H1 (cell line): Measurements from ENCODE around the gene CENPB. TPM values are rescaled to one million over a fixed set of nuclear protein-coding genes. Genes with fewer than 3 reads are reported as not detected.

Experiments
- CTCF ChIA-PET: fragments of 300-600 bp; sonication (Branson Sonifier 250); formaldehyde crosslinking; loops from one replicate; lab custom pipeline; 2021; ENCODE audit not compliant: partially characterized antibody; lab: Charles Lee
- POLR2A ChIA-PET: fragments of 300-600 bp; sonication (Branson Sonifier 250); formaldehyde crosslinking; loops from one replicate; lab custom pipeline; 2021; ENCODE audit warnings: inconsistent platforms; ENCODE audit not compliant: partially characterized antibody; lab: Charles Lee
- DNase-seq, 2 experiments: peaks; one replicate each; pipeline versions ENCODE4 v3.0.0 to v3.0.0-alpha.2; 2010 to 2022; ENCODE audit warnings: low spot score in 2 of 2, low read depth in 1 of 2, mixed read lengths in 1 of 2
- FAIRE-seq: peaks from 2 replicates; lab custom pipeline; 2011; peaks lifted over from hg19 to GRCh38; lab: Jason Lieb, UNC
- H2AFZ ChIP-seq: 2 replicates; pipeline ENCODE4 v1.8.1; 2012; ENCODE audit warnings: low read length, inconsistent platforms
- H2AK5ac ChIP-seq: 2 replicates; pipeline ENCODE4 v1.6.1; 2013; ENCODE audit warnings: low read depth, low read length
- H2BK120ac ChIP-seq: replicated peaks from 2 replicates; pipeline ENCODE3; 2013; ENCODE audit warnings: low read depth, low read length, inconsistent platforms
- H2BK12ac ChIP-seq: 2 replicates; pipeline ENCODE4 v1.6.1; 2013; ENCODE audit warnings: low read depth, low read length
- H2BK15ac ChIP-seq: 2 replicates; pipeline ENCODE4 v1.6.1; 2013; ENCODE audit warnings: low read length
- H2BK20ac ChIP-seq: 2 replicates; pipeline ENCODE4 v1.6.1; 2013; ENCODE audit warnings: low read length
- H2BK5ac ChIP-seq: 2 replicates; pipeline ENCODE4 v1.6.1; 2013; ENCODE audit warnings: low read depth, low read length
- H3K14ac ChIP-seq: 2 replicates; pipeline ENCODE4 v1.6.1; 2013; ENCODE audit warnings: inconsistent platforms; ENCODE audit not compliant: insufficient read length
- H3K18ac ChIP-seq: 2 replicates; pipeline ENCODE4 v1.6.1; 2013; ENCODE audit warnings: low read length; ENCODE audit errors: extremely low read depth
- H3K23ac ChIP-seq: 2 replicates; pipeline ENCODE4 v1.6.1; 2013; ENCODE audit warnings: inconsistent platforms; ENCODE audit not compliant: insufficient read length
- H3K23me2 ChIP-seq: 2 replicates; pipeline ENCODE4 v1.6.1; 2013; ENCODE audit warnings: low read depth, low read length
- H3K27ac ChIP-seq: 2 replicates; pipeline ENCODE4 v1.6.1; 2011; ENCODE audit warnings: low read depth, low read length, inconsistent platforms
- H3K27me3 ChIP-seq, 4 experiments: replicated peaks in 1 of 4; 1 replicate in 1 of 4; 2 replicates in 3 of 4; pipeline versions ENCODE4 v1.6.1 to v1.8.1; 2011 to 2013; ENCODE audit warnings: low read length in 3 of 4, mild to moderate bottlenecking in 3 of 4, inconsistent platforms in 2 of 4, mixed read lengths in 2 of 4, moderate library complexity in 1 of 4; ENCODE audit not compliant: control insufficient read depth in 3 of 4, insufficient read depth in 3 of 4; ENCODE audit errors: extremely low read depth in 1 of 4
- H3K36me3 ChIP-seq, 4 experiments: 2 replicates each; pipeline versions ENCODE4 v1.6.1 to v1.8.1; 2011 to 2013; ENCODE audit warnings: mild to moderate bottlenecking in 4 of 4, low read length in 3 of 4, moderate library complexity in 2 of 4, control low read depth in 1 of 4, inconsistent platforms in 1 of 4; ENCODE audit not compliant: insufficient read depth in 4 of 4, control insufficient read depth in 2 of 4
- H3K4ac ChIP-seq: replicated peaks from 2 replicates; pipeline ENCODE3; 2013; ENCODE audit warnings: low read length, low read depth, mixed read lengths, inconsistent platforms; ENCODE audit not compliant: insufficient read length
- H3K4me1 ChIP-seq, 4 experiments: replicated peaks in 1 of 4; 1 replicate in 1 of 4; 2 replicates in 3 of 4; pipeline versions ENCODE4 v1.6.1 to v1.8.1; 2011 to 2013; ENCODE audit warnings: low read length in 3 of 4, inconsistent platforms in 2 of 4, mixed read lengths in 1 of 4; ENCODE audit not compliant: insufficient read depth in 4 of 4, control insufficient read depth in 3 of 4
- H3K4me2 ChIP-seq, 2 experiments: 2 replicates each; pipeline versions ENCODE4 v1.6.1 to v1.8.1; 2011 to 2013; ENCODE audit warnings: low read depth in 2 of 2, low read length in 2 of 2, control low read depth in 1 of 2, inconsistent platforms in 1 of 2, mild to moderate bottlenecking in 1 of 2; ENCODE audit not compliant: insufficient read depth in 1 of 2
- H3K4me3 ChIP-seq, 4 experiments: fragments of 200-600, 300-600 bp in 1 of 4; sonication (generic), shearing (Covaris generic), sonication (Bioruptor Twin) in 1 of 4; 2 replicates each; pipeline versions ENCODE4 v1.5.1 to v1.8.1; 2011 to 2016; ENCODE audit warnings: low read length in 4 of 4, low read depth in 3 of 4, control low read depth in 2 of 4, inconsistent platforms in 2 of 4, mild to moderate bottlenecking in 2 of 4, mixed read lengths in 1 of 4, moderate library complexity in 1 of 4; ENCODE audit not compliant: insufficient read depth in 2 of 4; ENCODE audit errors: extremely low read depth in 1 of 4
- H3K56ac ChIP-seq: replicated peaks from 2 replicates; pipeline ENCODE3; 2013; ENCODE audit warnings: low read depth, mild to moderate bottlenecking, mixed read lengths, low read length, inconsistent platforms; ENCODE audit not compliant: insufficient read length
- H3K79me1 ChIP-seq: 2 replicates; pipeline ENCODE4 v1.6.1; 2013; ENCODE audit warnings: low read depth, low read length, control low read depth
- H3K79me2 ChIP-seq, 2 experiments: 2 replicates each; pipeline versions ENCODE4 v1.6.1 to v1.8.1; 2012 to 2013; ENCODE audit warnings: low read length in 2 of 2, mild to moderate bottlenecking in 2 of 2, inconsistent platforms in 1 of 2; ENCODE audit not compliant: insufficient read depth in 2 of 2, control insufficient read depth in 1 of 2
- H3K9ac ChIP-seq, 4 experiments: replicated peaks in 1 of 4; 1 replicate in 1 of 4; 2 replicates in 3 of 4; pipeline versions ENCODE4 v1.6.1 to v1.8.1; 2011 to 2013; ENCODE audit warnings: low read depth in 3 of 4, low read length in 3 of 4, control low read depth in 2 of 4, mild to moderate bottlenecking in 2 of 4, moderate library complexity in 2 of 4, inconsistent platforms in 1 of 4; ENCODE audit errors: extremely low read depth in 1 of 4
- H3K9me3 ChIP-seq, 2 experiments: 2 replicates each; pipeline versions ENCODE4 v1.6.1 to v1.8.1; 2012 to 2013; ENCODE audit warnings: mild to moderate bottlenecking in 2 of 2, moderate library complexity in 2 of 2, control low read depth in 1 of 2, inconsistent platforms in 1 of 2, low read depth in 1 of 2, low read length in 1 of 2, mixed read lengths in 1 of 2; ENCODE audit not compliant: insufficient read depth in 2 of 2
- H4K20me1 ChIP-seq, 2 experiments: replicated peaks in 1 of 2; 2 replicates each; pipeline versions ENCODE3 to v1.8.1; 2011 to 2013; ENCODE audit warnings: inconsistent platforms in 2 of 2, low read length in 2 of 2, mild to moderate bottlenecking in 1 of 2; ENCODE audit not compliant: insufficient read depth in 2 of 2, control insufficient read depth in 1 of 2
- H4K5ac ChIP-seq: 2 replicates; pipeline ENCODE4 v1.6.1; 2013; ENCODE audit warnings: low read length, low read depth, mixed read lengths, inconsistent platforms; ENCODE audit not compliant: insufficient read length
- H4K8ac ChIP-seq: 2 replicates; pipeline ENCODE4 v1.8.0; 2013; ENCODE audit warnings: mild to moderate bottlenecking, moderate library complexity, low read length, inconsistent platforms; ENCODE audit not compliant: insufficient read depth; ENCODE audit errors: extremely low read depth
- H4K91ac ChIP-seq: replicated peaks from 2 replicates; pipeline ENCODE3; 2013; ENCODE audit warnings: low read length, mixed read lengths, inconsistent platforms; ENCODE audit not compliant: insufficient read length
- CHD1 ChIP-seq: IDR thresholded peaks from 2 replicates; pipeline ENCODE4 v1.6.1; 2012; ENCODE audit warnings: low read depth, low read length, improper control_type of control experiment
- CHD2 ChIP-seq: IDR thresholded peaks from 2 replicates; pipeline ENCODE4 v1.6.1; 2012; ENCODE audit warnings: low read length, improper control_type of control experiment
- KDM5A ChIP-seq: fragments of 200-600 bp; IDR thresholded peaks from 2 replicates; pipeline ENCODE4 v1.7.1; 2012; ENCODE audit warnings: mild to moderate bottlenecking, low read length, inconsistent platforms, mixed read lengths
- RNF2 ChIP-seq: fragments of 200-900, 300-1000 bp; sonication (generic); IDR thresholded peaks from 2 replicates; pipeline ENCODE4 v1.7.1; 2016; ENCODE audit warnings: borderline replicate concordance, low read depth, mild to moderate bottlenecking, antibody characterized with exemption, low read length; ENCODE audit not compliant: poor library complexity, severe bottlenecking; ENCODE audit errors: missing control alignments
- ZNF274 ChIP-seq: IDR thresholded peaks from 2 replicates; pipeline ENCODE4 v1.7.0; 2012; ENCODE audit warnings: low read length, borderline replicate concordance; ENCODE audit errors: extremely low read depth
- WGBS, 2 experiments: shearing (Covaris generic) in 1 of 2; methylation state at CpG; one replicate each; pipeline versions ENCODE4 v1.1.6 to v1.1.7; 2013 to 2015; ENCODE audit warnings: low lambda C conversion rate in 2 of 2, mixed read lengths in 2 of 2, inconsistent platforms in 1 of 2, low coverage in 1 of 2, missing lambda C conversion rate in 1 of 2; ENCODE audit not compliant: insufficient replicate concordance in 2 of 2, insufficient coverage in 1 of 2, insufficient read length in 1 of 2; ENCODE audit errors: extremely low coverage in 1 of 2, missing lambda C conversion rate in 1 of 2; 5-methylcytosine and 5-hydroxymethylcytosine counted together
- polyA plus RNA-seq, 7 experiments: library from polyadenylated mRNA; depleted of rRNA in 3 of 7; stranded (reverse) in 5 of 7; unstranded in 2 of 7; fragments of >200 nt in 5 of 7; fragments of 200-250 nt in 2 of 7; gene quantifications; 1 replicate in 5 of 7; 2 replicates in 1 of 7; 4 replicates in 1 of 7; pipeline versions ENCODE4 v1.2.1 to v1.2.3, GENCODE V29; 2011 to 2013; ENCODE audit warnings: missing spikeins in 2 of 7, mixed read lengths in 2 of 7
- total RNA-seq: library from RNA; stranded (reverse); fragmentation: NEBNext Ultra II Directional; extraction: Animal tissue kit (Norgen Biotek cat#: 25700); gene quantifications from 2 replicates; pipeline ENCODE4 v1.2.1, GENCODE V29; 2021
- TF ChIP-seq, protein P1 (sequence below): IDR thresholded peaks from 2 replicates; pipeline ENCODE4 v1.6.1; 2011; ENCODE audit warnings: low read depth, mild to moderate bottlenecking, low read length; ENCODE audit not compliant: insufficient read depth
- TF ChIP-seq, protein P2 (sequence below), 3 experiments: IDR thresholded peaks; 1 replicate in 2 of 3; 2 replicates in 1 of 3; pipeline versions ENCODE4 v1.5.1 to v1.6.1; 2011; ENCODE audit warnings: low read length in 3 of 3, mild to moderate bottlenecking in 3 of 3, inconsistent platforms in 2 of 3, low read depth in 1 of 3, moderate library complexity in 1 of 3; ENCODE audit not compliant: insufficient read depth in 1 of 3; ENCODE audit errors: control extremely low read depth in 1 of 3

The CENPB gene
- total and polyA plus RNA-seq, 2 of the 8 experiments (the other 6 are each of a cell fraction or from before 2014, with no cell fraction given): 17.7 to 51.6 TPM

DNA sequence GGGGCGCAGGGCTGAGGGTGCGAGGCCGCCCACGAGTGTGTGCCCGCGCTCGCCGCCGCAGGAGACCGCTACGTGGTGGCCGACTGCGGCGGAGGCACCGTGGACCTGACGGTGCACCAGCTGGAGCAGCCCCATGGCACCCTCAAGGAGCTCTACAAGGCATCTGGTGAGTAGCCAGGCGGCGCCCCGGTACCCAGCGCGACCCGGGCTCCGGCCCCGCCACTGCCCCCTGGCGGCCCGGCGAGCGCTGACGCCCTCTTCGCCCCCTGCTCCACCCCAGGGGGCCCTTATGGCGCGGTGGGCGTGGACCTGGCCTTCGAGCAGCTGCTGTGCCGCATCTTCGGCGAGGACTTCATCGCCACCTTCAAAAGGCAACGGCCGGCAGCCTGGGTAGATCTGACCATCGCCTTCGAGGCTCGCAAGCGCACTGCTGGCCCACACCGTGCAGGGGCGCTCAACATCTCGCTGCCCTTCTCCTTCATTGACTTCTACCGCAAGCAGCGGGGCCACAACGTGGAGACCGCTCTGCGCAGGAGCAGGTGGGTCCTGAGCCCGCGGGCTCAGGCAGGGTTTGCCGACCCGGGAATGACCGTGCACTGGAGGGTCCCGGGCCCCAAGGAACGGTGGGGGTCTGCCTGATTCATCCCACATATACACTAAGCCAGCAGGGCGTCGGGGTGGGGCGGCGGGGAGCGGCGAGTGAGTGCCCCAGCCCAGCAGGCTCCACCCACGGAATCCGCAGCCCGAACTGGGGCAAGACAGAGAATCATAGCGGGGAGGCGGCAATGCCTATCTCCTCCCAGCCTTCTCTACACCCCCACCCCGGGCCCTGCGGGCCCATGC lies 36.6 kb downstream of the CENPB start:
- WGBS, 2 experiments: 10% methylated on average over 49 of the region's 72 CpGs; no CpG with 5 or more reads in 1 of the 2 experiments
- Histone ChIP-seq H4K20me1 (peaks cover 2 to 17% of the 10 kb centered on the region in 2 experiments), H3K4me3 (peak overlapping the region; percentile 19 to 61 (median 50)), H3K14ac (no peak overlapping the region), H3K36me3 (no peaks in the 10 kb centered on the region; a peak in 1 of 8 replicates), H3K79me2 (no peaks in the 10 kb centered on the region), H2BK15ac (no peak overlapping the region), H2BK12ac (peak overlapping the region; percentile 68; the same call in 1 of the 2 replicates), H4K91ac (peak overlapping the region; percentile 91), H4K8ac (peak overlapping the region; percentile 83), H2BK20ac (no peak overlapping the region), H2AFZ (no peak overlapping the region; the same call in 1 of the 2 replicates), H2AK5ac (no peak overlapping the region), H3K9ac (no peak overlapping the region; a peak in 1 of 7 replicates), H3K9me3 (no peaks in the 10 kb centered on the region), H2BK5ac (peak overlapping the region; percentile 71; the same call in 1 of the 2 replicates), H3K23me2 (peaks cover 22% of the 10 kb centered on the region), H3K56ac (no peak overlapping the region), H3K79me1 (no peaks in the 10 kb centered on the region), H3K4me2 (peak overlapping the region; percentile 51 to 89), H3K4me1 (peaks cover 0 to 23% (median 7%) of the 10 kb centered on the region in 4 experiments; a peak in 5 of 7 replicates), H3K18ac (0 out of 2 replicates have a peak overlapping the region, but pooled peaks have one; percentile 66), H2BK120ac (no peak overlapping the region), H3K27me3 (peaks cover 4 to 26% (median 20%) of the 10 kb centered on the region in 4 experiments), H3K23ac (no peak overlapping the region), H3K4ac (no peak overlapping the region), H3K27ac (no peak overlapping the region), H4K5ac (no peak overlapping the region)
- FAIRE-seq (no peak), DNase-seq (peak; percentile 46 to 94)
- ChIA-PET POLR2A (interaction anchor here (0.7 to 1.9 kb wide), 9 partner anchors 10 to 71 kb away, joined by 3 to 8 read pairs (median 4); partner anchors contain the start of genes AP5S1 and HSPA12B), CTCF (interaction anchor here (0.5 to 18.6 kb wide), 35 partner anchors 13 to 366 kb away, joined by 3 to 308 read pairs (median 5); partner anchors contain the start of genes ADISSP, AP5S1, CENPB and HSPA12B)
- TF ChIP-seq CHD1: no peak
- no peak for TF ChIP-seq RNF2
- TF ChIP-seq, protein P1, sequence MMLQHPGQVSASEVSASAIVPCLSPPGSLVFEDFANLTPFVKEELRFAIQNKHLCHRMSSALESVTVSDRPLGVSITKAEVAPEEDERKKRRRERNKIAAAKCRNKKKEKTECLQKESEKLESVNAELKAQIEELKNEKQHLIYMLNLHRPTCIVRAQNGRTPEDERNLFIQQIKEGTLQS: no peak
- TF ChIP-seq CHD2: no peak
- TF ChIP-seq, protein P2, sequence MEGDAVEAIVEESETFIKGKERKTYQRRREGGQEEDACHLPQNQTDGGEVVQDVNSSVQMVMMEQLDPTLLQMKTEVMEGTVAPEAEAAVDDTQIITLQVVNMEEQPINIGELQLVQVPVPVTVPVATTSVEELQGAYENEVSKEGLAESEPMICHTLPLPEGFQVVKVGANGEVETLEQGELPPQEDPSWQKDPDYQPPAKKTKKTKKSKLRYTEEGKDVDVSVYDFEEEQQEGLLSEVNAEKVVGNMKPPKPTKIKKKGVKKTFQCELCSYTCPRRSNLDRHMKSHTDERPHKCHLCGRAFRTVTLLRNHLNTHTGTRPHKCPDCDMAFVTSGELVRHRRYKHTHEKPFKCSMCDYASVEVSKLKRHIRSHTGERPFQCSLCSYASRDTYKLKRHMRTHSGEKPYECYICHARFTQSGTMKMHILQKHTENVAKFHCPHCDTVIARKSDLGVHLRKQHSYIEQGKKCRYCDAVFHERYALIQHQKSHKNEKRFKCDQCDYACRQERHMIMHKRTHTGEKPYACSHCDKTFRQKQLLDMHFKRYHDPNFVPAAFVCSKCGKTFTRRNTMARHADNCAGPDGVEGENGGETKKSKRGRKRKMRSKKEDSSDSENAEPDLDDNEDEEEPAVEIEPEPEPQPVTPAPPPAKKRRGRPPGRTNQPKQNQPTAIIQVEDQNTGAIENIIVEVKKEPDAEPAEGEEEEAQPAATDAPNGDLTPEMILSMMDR (IDR thresholded peaks at IDR 0.05; ENCODE audit: control extremely low read depth in 1 of 3, insufficient read depth in 1 of 3, low read depth in 1 of 3, low read length in 3 of 3): peak; percentile 79 to 99 (median 84)
- no peak for TF ChIP-seq KDM5A
- no peak for TF ChIP-seq ZNF274
